ENCODE results near the gene FOXRED1.

The FOXRED1 gene

GRCh38 chr11:126322996-126323395 is 54.0 kb downstream of the FOXRED1 start:
- no peaks in the 10 kb centered on the region for H3K27me3 Mint-ChIP-seq
- ATAC-seq (replicated peaks; ENCODE audit: extremely low read depth, poor library complexity, severe bottlenecking) (no peak), DNase-seq (ENCODE audit: low spot score in 2 of 2) (no peak)
- H3K36me3 Mint-ChIP-seq (ENCODE audit: insufficient read depth): peaks cover 15% of the 10 kb centered on the region
- H3K4me1 Mint-ChIP-seq: peaks cover 47% of the 10 kb centered on the region
- no peak overlapping the region for H3K27ac Mint-ChIP-seq (ENCODE audit: low read depth)
- H3K4me3 Mint-ChIP-seq: no peak overlapping the region
- H3K9me3 Mint-ChIP-seq: no peaks in the 10 kb centered on the region

DNA sequence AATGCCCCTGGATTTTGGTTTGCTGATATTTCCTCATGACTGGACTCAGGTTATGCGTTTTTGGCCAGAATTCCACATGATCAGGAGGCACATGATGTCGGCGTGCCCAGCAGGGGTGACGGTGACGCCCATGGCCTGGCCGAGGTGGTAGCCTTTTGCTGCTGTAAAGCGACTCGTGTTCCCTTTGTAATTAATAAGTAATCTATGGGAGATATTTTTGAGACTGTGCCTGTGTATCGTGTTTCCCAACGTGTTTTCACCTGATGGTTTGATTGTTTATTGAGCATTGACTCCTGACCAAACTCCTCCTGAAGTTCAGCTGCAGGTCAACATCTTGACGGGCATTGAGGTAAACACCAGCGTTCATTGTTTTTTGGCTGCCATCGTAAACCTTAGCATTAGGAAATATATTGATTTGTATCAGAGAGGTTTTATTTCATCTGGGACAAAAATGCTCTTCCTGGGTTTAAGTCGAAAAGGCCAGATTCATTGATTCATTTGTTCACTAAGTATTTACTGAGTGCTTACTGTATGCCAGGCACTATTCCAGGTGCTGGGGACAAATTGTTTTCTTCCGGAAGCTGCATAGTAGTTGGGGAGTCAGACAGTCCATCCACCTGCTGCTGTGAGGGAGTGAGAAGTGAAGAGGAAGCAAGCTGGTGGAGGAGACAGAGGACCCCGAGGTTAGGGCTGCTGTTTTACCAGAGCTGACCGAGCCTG is 58.5 kb downstream of the FOXRED1 start:
- no peak overlapping the region for H3K4me3 Mint-ChIP-seq
- peaks cover 8% of the 10 kb centered on the region for H3K36me3 Mint-ChIP-seq (ENCODE audit: insufficient read depth)
- H3K27me3 Mint-ChIP-seq: no peaks in the 10 kb centered on the region
- H3K9me3 Mint-ChIP-seq: no peaks in the 10 kb centered on the region
- ATAC-seq (replicated peaks; ENCODE audit: extremely low read depth, poor library complexity, severe bottlenecking) (no peak), DNase-seq (ENCODE audit: low spot score in 2 of 2) (no peak)
- peak overlapping the region; percentile 79 for H3K27ac Mint-ChIP-seq (ENCODE audit: low read depth)
- H3K4me1 Mint-ChIP-seq: peaks cover 36% of the 10 kb centered on the region
